Right renal cortex interstitium (tissue), 3 donors: Measurements from ENCODE around the gene SAE1. TPM values are rescaled to one million over a fixed set of nuclear protein-coding genes. Genes with fewer than 3 reads are reported as not detected.

Experiments
- DNase-seq, 3 donors: peaks; one replicate each; pipeline ENCODE4 v3.0.0-alpha.2; 2013; ENCODE audit warnings: low read depth in 3 of 3, low spot score in 2 of 3
- polyA plus RNA-seq, 3 donors: library from polyadenylated mRNA; unstranded; fragments of 120-200 nt; gene quantifications; one replicate each; pipeline ENCODE4 v1.2.1, GENCODE V29; 2013; ENCODE audit not compliant: insufficient read length in 3 of 3

The SAE1 gene
- polyA plus RNA-seq, 3 donors, result 119 to 131 (median 131) TPM

GRCh38 chr19:47258434-47258833, 127.8 kb downstream of the SAE1 start:
- DNase-seq, result no peak

DNA sequence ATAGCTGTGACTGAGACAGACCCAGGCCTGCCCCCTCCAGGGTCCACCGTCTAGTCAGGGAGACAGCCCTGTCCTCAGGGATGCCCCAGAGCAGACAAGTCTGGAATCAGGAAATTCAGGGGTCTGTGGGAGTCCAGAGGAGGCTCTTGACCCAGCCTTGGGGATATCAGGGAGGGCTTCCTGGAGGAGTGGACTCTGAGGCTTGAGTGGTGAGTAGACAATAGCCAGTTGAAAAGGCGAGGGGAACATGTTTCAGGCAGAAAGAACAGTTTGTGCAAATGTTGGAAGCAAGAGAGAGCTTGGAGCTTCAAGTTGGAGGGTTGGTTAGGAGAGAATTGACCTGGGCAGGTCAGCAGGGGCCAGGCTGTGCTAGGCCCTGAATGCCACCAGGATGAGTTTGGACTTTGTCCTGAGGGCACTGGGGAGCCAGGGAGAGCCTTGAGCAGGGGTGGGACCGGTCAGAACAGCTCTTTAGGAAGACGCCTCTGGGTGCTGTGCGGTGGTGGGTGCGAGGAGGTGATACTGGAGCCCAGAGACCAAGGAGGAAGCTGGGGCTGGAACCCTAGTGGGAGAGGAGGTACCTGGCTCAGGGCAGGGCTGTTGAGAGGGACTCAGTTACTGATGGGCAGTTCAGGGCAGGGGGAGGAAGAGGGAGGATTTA, 128.4 kb downstream of the SAE1 start:
- DNase-seq, result no peak

Other genes starting within 250 kb of the SAE1 start
- gene NPAS1, start 111.0 kb upstream of the SAE1 start, polyA plus RNA-seq, result 1 to 10 TPM; 1.2 to 1.6 (median 1.6) TPM
- gene TMEM160, start 82.2 kb upstream of the SAE1 start, polyA plus RNA-seq, result 10 to 100 TPM in 2 of 3 donors, 1 to 10 TPM in 1; 9.4 to 11.3 (median 10.1) TPM
- 10 to 100 TPM; 35.2 to 37.1 (median 36.2) TPM for gene ZC3H4, start 17.1 kb upstream of the SAE1 start, polyA plus RNA-seq
- gene BBC3, start 100.4 kb downstream of the SAE1 start, polyA plus RNA-seq, result 1 to 10 TPM; 1.1 to 1.2 (median 1.1) TPM
- gene CCDC9, start 125.7 kb downstream of the SAE1 start, polyA plus RNA-seq, result 10 to 100 TPM; 18.9 to 20.4 (median 19.9) TPM
- 1 to 10 TPM; 5.1 to 6.1 (median 5.5) TPM for gene INAFM1, start 144.1 kb downstream of the SAE1 start, polyA plus RNA-seq
- gene C5AR1, start 179.0 kb downstream of the SAE1 start, polyA plus RNA-seq, result 1 to 10 TPM; 3.9 to 4.6 (median 4.0) TPM
- under 1 TPM; 0.27 to 0.35 (median 0.29) TPM for gene C5AR2, start 201.3 kb downstream of the SAE1 start, polyA plus RNA-seq
- 10 to 100 TPM in 2 of 3 donors, 1 to 10 TPM in 1; 9.9 to 10.9 (median 10.5) TPM for gene DHX34, start 218.5 kb downstream of the SAE1 start, polyA plus RNA-seq